ENCODE measurements around the gene NDE1. TPM values are rescaled to one million over a fixed set of nuclear protein-coding genes. Genes with fewer than 3 reads are reported as not detected.

The NDE1 gene
- total and polyA plus RNA-seq, 2 experiments from 2014 or later, result 7.1 to 41.0 TPM

GRCh38 chr16:15771694-15772093, 121.6 kb downstream of the NDE1 start:
- Histone ChIP-seq H3K4me3 (no peak overlapping the region), H3K9me3 (ENCODE audit: low read depth) (no peaks in the 10 kb centered on the region), H3K27me3 (peaks cover 71% of the 10 kb centered on the region), H3K36me3 (no peaks in the 10 kb centered on the region), H3K4me1 (ENCODE audit: low read depth) (no peaks in the 10 kb centered on the region), H3K27ac (no peak overlapping the region)
- DNase-seq (ENCODE audit: low read depth in 1 of 2, low spot score in 1 of 2), result no peak
- no peak for TF ChIP-seq CTCF (IDR thresholded peaks at IDR 0.05; ENCODE audit: low read depth, low read length)

- Histone ChIP-seq H3K27me3 (peaks cover 82% of the 10 kb centered on the region), H3K4me1 (ENCODE audit: low read depth) (no peaks in the 10 kb centered on the region)
These were observed 122.7 kb downstream of the NDE1 start for GRCh38 chr16:15772579-15773293.

GRCh38 chr16:15773968-15774367, 123.9 kb downstream of the NDE1 start:
- H3K4me1 ChIP-seq (ENCODE audit: low read depth), result no peaks in the 10 kb centered on the region
- TF ChIP-seq CTCF (IDR thresholded peaks at IDR 0.05; ENCODE audit: low read depth, low read length), result no peak
- no peak overlapping the region for H3K27ac ChIP-seq
- peak in 1 of 2 donors; percentile 28 for DNase-seq (ENCODE audit: low read depth in 1 of 2, low spot score in 1 of 2)
- no peaks in the 10 kb centered on the region for H3K36me3 ChIP-seq
- peaks cover 94% of the 10 kb centered on the region for H3K27me3 ChIP-seq
- H3K4me3 ChIP-seq, result no peak overlapping the region
- no peaks in the 10 kb centered on the region for H3K9me3 ChIP-seq (ENCODE audit: low read depth)

More at GRCh38 chr16:15772579-15773293, 122.7 kb downstream of the NDE1 start:
- DNase-seq (ENCODE audit: low read depth in 1 of 2, low spot score in 1 of 2), result no peak
- Histone ChIP-seq H3K36me3 (no peaks in the 10 kb centered on the region), H3K27ac (no peak overlapping the region), H3K9me3 (ENCODE audit: low read depth) (no peaks in the 10 kb centered on the region), H3K4me3 (no peak overlapping the region)
- TF ChIP-seq CTCF (IDR thresholded peaks at IDR 0.05; ENCODE audit: low read depth, low read length), result no peak

GRCh38 chr16:15775209-15775608, 125.2 kb downstream of the NDE1 start:
- H3K4me1 ChIP-seq (ENCODE audit: low read depth), result no peaks in the 10 kb centered on the region
- H3K36me3 ChIP-seq, result no peaks in the 10 kb centered on the region
- TF ChIP-seq CTCF (IDR thresholded peaks at IDR 0.05; ENCODE audit: low read depth, low read length), result no peak
- no peak overlapping the region for H3K4me3 ChIP-seq
- no peak overlapping the region for H3K27ac ChIP-seq
- DNase-seq (ENCODE audit: low read depth in 1 of 2, low spot score in 1 of 2), result peak in 1 of 2 donors; percentile 44
- peaks cover 95% of the 10 kb centered on the region for H3K27me3 ChIP-seq
- H3K9me3 ChIP-seq (ENCODE audit: low read depth), result no peaks in the 10 kb centered on the region

GRCh38 chr16:15775663-15776304, 125.7 kb downstream of the NDE1 start:
- no peaks in the 10 kb centered on the region for H3K4me1 ChIP-seq (ENCODE audit: low read depth)
- TF ChIP-seq CTCF (IDR thresholded peaks at IDR 0.05; ENCODE audit: low read depth, low read length), result no peak
- no peak overlapping the region for H3K27ac ChIP-seq
- DNase-seq (ENCODE audit: low read depth in 1 of 2, low spot score in 1 of 2), result peak in 1 of 2 donors; percentile 37
- H3K4me3 ChIP-seq, result no peak overlapping the region
- H3K9me3 ChIP-seq (ENCODE audit: low read depth), result no peaks in the 10 kb centered on the region
- H3K36me3 ChIP-seq, result no peaks in the 10 kb centered on the region
- H3K27me3 ChIP-seq, result peaks cover 93% of the 10 kb centered on the region

Other genes with a start within 250 kb of the NDE1 start
- gene BMERB1, start 215.7 kb upstream of the NDE1 start, total RNA-seq, result 15.2 and 23.4 TPM in 2 replicates
- gene BMERB1, start 215.7 kb upstream of the NDE1 start, polyA plus RNA-seq, result 11.9 and 22.1 TPM in 2 replicates
- gene MARF1, start 7.1 kb upstream of the NDE1 start, total RNA-seq, result 10.3 and 14.1 TPM in 2 replicates
- 6.6 and 8.8 TPM in 2 replicates for gene MARF1, start 7.1 kb upstream of the NDE1 start, polyA plus RNA-seq
- 2.0 and 16.3 TPM in 2 replicates for gene MYH11, start 206.8 kb downstream of the NDE1 start, total RNA-seq
- 3.3 and 12.2 TPM in 2 replicates for gene MYH11, start 206.8 kb downstream of the NDE1 start, polyA plus RNA-seq
- gene CEP20, start 238.4 kb downstream of the NDE1 start, total RNA-seq, result 14.8 and 15.3 TPM in 2 replicates
- 21.4 and 33.3 TPM in 2 replicates for gene CEP20, start 238.4 kb downstream of the NDE1 start, polyA plus RNA-seq

All from cardiac muscle cell (in vitro differentiated cells and primary cell).